Esophagus squamous epithelium (tissue), 5 donors: ENCODE measurements around the gene SLX9. TPM values are rescaled to one million over a fixed set of nuclear protein-coding genes. Genes with fewer than 3 reads are reported as not detected.

Source experiments
- DNase-seq: peaks from one replicate; lab custom pipeline; 2025; lab: John Stamatoyannopoulos, UW
- H3K27ac ChIP-seq, 4 donors: fragments of 200-600 bp; sonication (generic); one replicate each; pipeline ENCODE4 v1.5.1; 2016 to 2019; ENCODE audit warnings: mild to moderate bottlenecking in 1 of 4
- H3K27me3 ChIP-seq, 4 donors: fragments of 200-600 bp; sonication (generic); 1 replicate in 3 of 4; 2 replicates in 1 of 4; pipeline versions ENCODE4 v1.5.1 to v1.6.0; 2017 to 2021; ENCODE audit warnings: antibody characterized with exemption in 1 of 4
- H3K36me3 ChIP-seq, 3 donors: fragments of 200-600 bp; sonication (generic); one replicate each; pipeline ENCODE4 v1.5.1; 2016 to 2019
- H3K4me1 ChIP-seq, 3 donors: fragments of 200-600 bp; sonication (generic); one replicate each; pipeline ENCODE4 v1.5.1; 2017 to 2019
- H3K4me3 ChIP-seq, 4 donors: fragments of 200-600 bp; sonication (generic); 1 replicate in 3 of 4; 2 replicates in 1 of 4; pipeline ENCODE4 v1.5.1; 2016 to 2019; ENCODE audit warnings: mild to moderate bottlenecking in 2 of 4, moderate library complexity in 1 of 4
- H3K9me3 ChIP-seq, 3 donors: fragments of 200-600 bp; sonication (generic); one replicate each; pipeline ENCODE4 v1.5.1; 2016 to 2019
- CTCF ChIP-seq, 6 experiments: fragments of 450-650 bp in 4 of 6; fragments of 200-600 bp in 2 of 6; sonication (generic) in 2 of 6; IDR thresholded peaks; one replicate each; pipeline ENCODE4 v1.5.1; 2016 to 2019; ENCODE audit warnings: antibody characterized with exemption in 6 of 6, mild to moderate bottlenecking in 4 of 6, moderate library complexity in 4 of 6
- POLR2A ChIP-seq, 4 donors: fragments of 450-650 bp; IDR thresholded peaks; one replicate each; pipeline ENCODE4 v1.6.1; 2017; ENCODE audit warnings: antibody characterized with exemption in 4 of 4, mild to moderate bottlenecking in 4 of 4, moderate library complexity in 3 of 4
- WGBS, 2 donors: methylation state at CpG; one replicate each; pipeline ENCODE4 v1.1.5; 2018; 5-methylcytosine and 5-hydroxymethylcytosine counted together
- intact Hi-C: fragments of 100-400 bp; cut with DNase I; formaldehyde crosslinking; loops from one replicate; pipeline ENCODE4 v1.15.0; 2022
- total RNA-seq, 4 donors: library from RNA; depleted of rRNA; stranded (reverse); fragments of >200 nt; gene quantifications; one replicate each; pipeline ENCODE4 v1.1.0, GENCODE V29; 2016
- donor health status: DM: yes; HTN: yes; CAD: no.

The SLX9 gene
- total RNA-seq, 4 donors from 2014 or later: 10.2 to 16.1 (median 11.1) TPM

GRCh38 chr21:44932408-44933181 lies 7.2 kb upstream of the SLX9 start:
- Histone ChIP-seq H3K27me3 (peaks cover 11 to 77% (median 22%) of the 10 kb centered on the region in 4 donors), H3K4me3 (peak overlapping the region; percentile 30 to 70 (median 45)), H3K36me3 (no peaks in the 10 kb centered on the region), H3K27ac (peak overlapping the region in 3 of 4 donors; percentile 25 to 50 (median 32)), H3K9me3 (no peaks in the 10 kb centered on the region), H3K4me1 (peaks cover 28 to 43% (median 33%) of the 10 kb centered on the region in 3 donors)
- intact Hi-C loops: loop anchor here (5.0 kb wide), 1 partner anchor 40 kb away; no protein-coding TSS in a partner anchor
- no CpG with 5 or more reads among the region's 68 CpGs for WGBS, 2 donors
- TF ChIP-seq POLR2A (IDR thresholded peaks at IDR 0.05) (no peak), CTCF (IDR thresholded peaks at IDR 0.05) (peak; percentile 24 to 65 (median 48))
- no peak for DNase-seq

- 53 to 64% methylated on average over 13 to 14 of the region's 25 CpGs for WGBS, 2 donors
- H3K9me3 ChIP-seq: no peaks in the 10 kb centered on the region
- TF ChIP-seq POLR2A (IDR thresholded peaks at IDR 0.05) (no peak), CTCF (IDR thresholded peaks at IDR 0.05) (no peak)
- H3K4me3 ChIP-seq: peak overlapping the region in 1 of 4 donors; percentile 70
- H3K27ac ChIP-seq: no peak overlapping the region
- DNase-seq: no peak
- intact Hi-C loops: loop anchor here (5.0 kb wide), 1 partner anchor 41 kb away; no protein-coding TSS in a partner anchor
- H3K4me1 ChIP-seq: peaks cover 21 to 35% (median 26%) of the 10 kb centered on the region in 3 donors
- H3K27me3 ChIP-seq: peaks cover 11 to 70% (median 22%) of the 10 kb centered on the region in 4 donors
- no peaks in the 10 kb centered on the region for H3K36me3 ChIP-seq
Observed at GRCh38 chr21:44933199-44933917, 6.5 kb upstream of the SLX9 start.

- no peak for TF ChIP-seq CTCF (IDR thresholded peaks at IDR 0.05)
- TF ChIP-seq POLR2A (IDR thresholded peaks at IDR 0.05): no peak
- WGBS, 2 donors: 60 to 73% methylated on average over 2 of the region's 6 CpGs
- peaks cover 11 to 64% (median 22%) of the 10 kb centered on the region in 4 donors for H3K27me3 ChIP-seq
- no peak overlapping the region for H3K4me3 ChIP-seq
- H3K27ac ChIP-seq: no peak overlapping the region
- DNase-seq: no peak
- no peaks in the 10 kb centered on the region for H3K36me3 ChIP-seq
- intact Hi-C loops: loop anchor here (5.0 kb wide), 1 partner anchor 42 kb away; no protein-coding TSS in a partner anchor
- no peaks in the 10 kb centered on the region for H3K9me3 ChIP-seq
- H3K4me1 ChIP-seq: peaks cover 24 to 37% (median 26%) of the 10 kb centered on the region in 3 donors
Observed at GRCh38 chr21:44933918-44934260, 5.9 kb upstream of the SLX9 start.

GRCh38 chr21:44934276-44934675 lies 5.6 kb upstream of the SLX9 start:
- no peak overlapping the region for H3K4me3 ChIP-seq
- WGBS, 2 donors: 80 to 100% methylated on average over 1 to 2 of the region's 6 CpGs
- H3K27ac ChIP-seq: no peak overlapping the region
- TF ChIP-seq POLR2A (IDR thresholded peaks at IDR 0.05): no peak
- TF ChIP-seq CTCF (IDR thresholded peaks at IDR 0.05): no peak
- no peak for DNase-seq
- peaks cover 11 to 61% (median 22%) of the 10 kb centered on the region in 4 donors for H3K27me3 ChIP-seq
- H3K4me1 ChIP-seq: peaks cover 28 to 41% (median 30%) of the 10 kb centered on the region in 3 donors
- no peaks in the 10 kb centered on the region for H3K9me3 ChIP-seq
- H3K36me3 ChIP-seq: no peaks in the 10 kb centered on the region
- intact Hi-C loops: loop anchor here (5.0 kb wide), 1 partner anchor 42 kb away; no protein-coding TSS in a partner anchor
